CD4-positive, alpha-beta T cell treated with Interleukin-17A for 1 hour (primary cell): Measurements from ENCODE around the gene DBN1.

Experiments used
- DNase-seq: peaks from one replicate; pipeline ENCODE4 v3.0.0-alpha.2; 2020

DBN1 gene

GRCh38 chr5:177455661-177456590, 17.5 kb downstream of the DBN1 start:
- peak; percentile 93 for DNase-seq

- DNase-seq: peak; percentile 93
Observed at GRCh38 chr5:177455036-177455660, 18.3 kb downstream of the DBN1 start.

- peak; percentile 96 for DNase-seq
Observed at GRCh38 chr5:177454397-177455035, 18.9 kb downstream of the DBN1 start.

GRCh38 chr5:177453852-177454396, 19.5 kb downstream of the DBN1 start:
- no peak for DNase-seq

GRCh38 chr5:177452688-177453638, 20.5 kb downstream of the DBN1 start:
- DNase-seq: no peak

GRCh38 chr5:177450667-177451424, 22.6 kb downstream of the DBN1 start:
- no peak for DNase-seq

GRCh38 chr5:177449140-177450061, 24.0 kb downstream of the DBN1 start:
- DNase-seq: no peak

- DNase-seq: no peak
Observed at GRCh38 chr5:177448244-177448950, 25.0 kb downstream of the DBN1 start.

GRCh38 chr5:177447611-177448243, 25.7 kb downstream of the DBN1 start:
- peak; percentile 32 for DNase-seq

GRCh38 chr5:177447066-177447610, 26.3 kb downstream of the DBN1 start:
- DNase-seq: peak; percentile 88

GRCh38 chr5:177446200-177447065, 27.0 kb downstream of the DBN1 start, which contains the start of gene PRR7:
Gene PRR7 (plus strand): TSS chr5:177446814. CDS start chr5:177455068, 8,254 bp downstream.
- peak; percentile 80 for DNase-seq

- DNase-seq: peak; percentile 35
Observed at GRCh38 chr5:177445917-177446199, 27.6 kb downstream of the DBN1 start.

GRCh38 chr5:177445052-177445916, 28.1 kb downstream of the DBN1 start:
- DNase-seq: peak; percentile 59

- peak; percentile 67 for DNase-seq
Observed at GRCh38 chr5:177444106-177445051, 29.1 kb downstream of the DBN1 start.

GRCh38 chr5:177443144-177443983, 30.1 kb downstream of the DBN1 start:
- no peak for DNase-seq
